ENCODE measurements around the gene PREX1.

DNA sequence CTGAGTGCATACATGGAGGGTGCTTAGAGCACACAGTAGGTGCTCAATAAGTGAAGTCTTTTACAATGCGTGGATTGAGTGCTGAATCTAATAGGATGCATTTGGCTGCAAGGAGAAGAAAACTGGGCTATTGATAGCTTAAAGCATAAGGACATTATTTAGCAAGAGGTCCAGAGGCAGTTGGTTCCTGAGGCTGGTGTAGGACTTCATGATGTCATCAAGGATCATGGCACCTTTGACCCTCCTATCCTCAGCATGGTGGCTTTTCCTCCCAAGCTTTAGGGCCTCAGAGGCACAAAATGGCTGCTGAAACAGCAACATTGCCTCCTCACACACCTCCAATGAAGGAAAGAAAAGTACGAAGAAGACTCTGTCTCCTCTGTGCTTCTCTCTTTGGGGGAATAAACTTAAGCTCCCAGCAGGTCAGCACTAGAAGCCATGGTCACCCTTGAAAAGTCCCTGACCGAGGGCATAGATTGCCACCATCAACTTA is 3.1 kb upstream of the PREX1 start:
- TF ChIP-seq, protein P1, sequence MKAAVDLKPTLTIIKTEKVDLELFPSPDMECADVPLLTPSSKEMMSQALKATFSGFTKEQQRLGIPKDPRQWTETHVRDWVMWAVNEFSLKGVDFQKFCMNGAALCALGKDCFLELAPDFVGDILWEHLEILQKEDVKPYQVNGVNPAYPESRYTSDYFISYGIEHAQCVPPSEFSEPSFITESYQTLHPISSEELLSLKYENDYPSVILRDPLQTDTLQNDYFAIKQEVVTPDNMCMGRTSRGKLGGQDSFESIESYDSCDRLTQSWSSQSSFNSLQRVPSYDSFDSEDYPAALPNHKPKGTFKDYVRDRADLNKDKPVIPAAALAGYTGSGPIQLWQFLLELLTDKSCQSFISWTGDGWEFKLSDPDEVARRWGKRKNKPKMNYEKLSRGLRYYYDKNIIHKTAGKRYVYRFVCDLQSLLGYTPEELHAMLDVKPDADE (IDR thresholded peaks at IDR 0.05): no peak
- TF ChIP-seq, protein P2, sequence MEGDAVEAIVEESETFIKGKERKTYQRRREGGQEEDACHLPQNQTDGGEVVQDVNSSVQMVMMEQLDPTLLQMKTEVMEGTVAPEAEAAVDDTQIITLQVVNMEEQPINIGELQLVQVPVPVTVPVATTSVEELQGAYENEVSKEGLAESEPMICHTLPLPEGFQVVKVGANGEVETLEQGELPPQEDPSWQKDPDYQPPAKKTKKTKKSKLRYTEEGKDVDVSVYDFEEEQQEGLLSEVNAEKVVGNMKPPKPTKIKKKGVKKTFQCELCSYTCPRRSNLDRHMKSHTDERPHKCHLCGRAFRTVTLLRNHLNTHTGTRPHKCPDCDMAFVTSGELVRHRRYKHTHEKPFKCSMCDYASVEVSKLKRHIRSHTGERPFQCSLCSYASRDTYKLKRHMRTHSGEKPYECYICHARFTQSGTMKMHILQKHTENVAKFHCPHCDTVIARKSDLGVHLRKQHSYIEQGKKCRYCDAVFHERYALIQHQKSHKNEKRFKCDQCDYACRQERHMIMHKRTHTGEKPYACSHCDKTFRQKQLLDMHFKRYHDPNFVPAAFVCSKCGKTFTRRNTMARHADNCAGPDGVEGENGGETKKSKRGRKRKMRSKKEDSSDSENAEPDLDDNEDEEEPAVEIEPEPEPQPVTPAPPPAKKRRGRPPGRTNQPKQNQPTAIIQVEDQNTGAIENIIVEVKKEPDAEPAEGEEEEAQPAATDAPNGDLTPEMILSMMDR (conservative IDR thresholded peaks at IDR 0.05; ENCODE audit: low read depth in 2 of 2): no peak
- no peak for TF ChIP-seq POLR2AphosphoS5 (IDR thresholded peaks at IDR 0.05; ENCODE audit: low read depth)
- TF ChIP-seq STAT1 (IDR thresholded peaks at IDR 0.05; ENCODE audit: unreplicated experiment): no peak
- TF ChIP-seq EZH2 (IDR thresholded peaks at IDR 0.05; ENCODE audit: low read depth, unreplicated experiment): no peak
- no peak for TF ChIP-seq NANOG (IDR thresholded peaks at IDR 0.05; ENCODE audit: borderline replicate concordance)
- no peak for TF ChIP-seq ZNF114 (CRISPR knock-in tag; IDR thresholded peaks at IDR 0.05)
- no peak for TF ChIP-seq CREB1 (CRISPR knock-in tag; IDR thresholded peaks at IDR 0.05; ENCODE audit: low read depth)
